Mucosa of stomach (tissue), 1 donor: ENCODE results near the gene MLXIPL.

Experiments
- H3K27me3 ChIP-seq: one replicate; pipeline ENCODE4 v1.7.0; 2013; ENCODE audit warnings: mild to moderate bottlenecking, low read length; ENCODE audit not compliant: control insufficient read depth, insufficient read depth
- H3K36me3 ChIP-seq: one replicate; pipeline ENCODE4 v1.7.0; 2013; ENCODE audit warnings: low read length; ENCODE audit not compliant: control insufficient read depth, insufficient read depth
- H3K4me1 ChIP-seq: one replicate; pipeline ENCODE4 v1.7.0; 2013; ENCODE audit warnings: mild to moderate bottlenecking, low read length; ENCODE audit not compliant: control insufficient read depth, insufficient read depth
- H3K4me3 ChIP-seq: one replicate; pipeline ENCODE4 v1.7.0; 2013; ENCODE audit warnings: low read length
- H3K9ac ChIP-seq: one replicate; pipeline ENCODE4 v1.7.0; 2013; ENCODE audit warnings: mild to moderate bottlenecking, low read length, moderate library complexity
- H3K9me3 ChIP-seq: one replicate; pipeline ENCODE4 v1.7.0; 2013; ENCODE audit warnings: mild to moderate bottlenecking, low read length, moderate library complexity; ENCODE audit not compliant: control insufficient read depth
- donor health status: Pancreatic carcinoma.

The MLXIPL gene

GRCh38 chr7:73605601-73606220, 18.6 kb downstream of the MLXIPL start:
- Histone ChIP-seq H3K9me3 (no peaks in the 10 kb centered on the region), H3K4me3 (no peak overlapping the region), H3K36me3 (no peaks in the 10 kb centered on the region), H3K4me1 (peaks cover 6% of the 10 kb centered on the region), H3K9ac (no peak overlapping the region), H3K27me3 (peaks cover 19% of the 10 kb centered on the region)

DNA sequence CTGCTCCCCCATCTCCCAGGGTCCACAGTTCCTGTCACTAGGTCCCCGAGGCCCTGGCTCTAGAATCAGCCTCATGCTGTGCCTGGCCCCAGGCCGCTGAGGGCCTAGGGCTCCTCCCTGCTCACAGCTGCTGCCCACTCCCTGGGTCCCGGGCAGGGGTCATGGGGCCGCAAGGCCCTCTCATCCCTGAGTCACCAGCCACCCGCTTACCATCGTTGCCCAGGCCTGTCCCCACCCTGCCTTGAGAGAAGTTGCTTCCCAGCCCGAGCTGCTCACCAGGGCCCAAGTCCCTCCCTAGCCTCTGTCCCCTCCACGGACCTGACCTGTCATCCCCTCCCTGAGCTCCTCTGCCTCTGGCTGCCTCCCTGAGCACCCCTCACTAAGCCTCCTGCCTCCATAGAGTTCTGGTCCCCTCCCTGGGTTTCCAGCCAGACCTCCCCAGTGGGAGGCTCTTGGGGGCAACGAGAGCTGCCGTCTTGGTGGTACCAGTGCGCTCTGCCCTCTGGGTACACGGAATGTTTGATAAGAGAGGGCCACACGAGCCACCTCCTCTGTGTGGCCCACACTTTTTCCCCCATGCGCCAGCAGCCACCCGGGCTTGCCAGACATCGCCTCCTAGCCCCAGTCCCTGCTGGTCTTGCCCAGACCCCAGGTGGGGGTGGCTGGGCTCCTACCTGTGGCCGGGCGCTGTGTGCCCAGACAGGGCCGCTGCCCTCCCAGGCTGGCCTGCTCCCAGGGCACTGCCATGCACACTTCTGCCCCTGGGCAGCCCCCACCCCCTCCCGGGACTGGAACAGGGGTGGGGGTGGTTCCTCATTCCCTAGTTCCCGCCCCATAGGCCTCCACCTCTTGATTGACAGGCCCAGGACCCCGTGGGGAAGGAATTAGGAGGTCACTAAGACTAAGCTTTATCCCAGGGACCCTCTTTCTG, 21.3 kb downstream of the MLXIPL start:
- Histone ChIP-seq H3K9me3 (no peaks in the 10 kb centered on the region), H3K9ac (no peak overlapping the region), H3K27me3 (peaks cover 19% of the 10 kb centered on the region), H3K36me3 (no peaks in the 10 kb centered on the region), H3K4me3 (no peak overlapping the region), H3K4me1 (peaks cover 6% of the 10 kb centered on the region)

DNA sequence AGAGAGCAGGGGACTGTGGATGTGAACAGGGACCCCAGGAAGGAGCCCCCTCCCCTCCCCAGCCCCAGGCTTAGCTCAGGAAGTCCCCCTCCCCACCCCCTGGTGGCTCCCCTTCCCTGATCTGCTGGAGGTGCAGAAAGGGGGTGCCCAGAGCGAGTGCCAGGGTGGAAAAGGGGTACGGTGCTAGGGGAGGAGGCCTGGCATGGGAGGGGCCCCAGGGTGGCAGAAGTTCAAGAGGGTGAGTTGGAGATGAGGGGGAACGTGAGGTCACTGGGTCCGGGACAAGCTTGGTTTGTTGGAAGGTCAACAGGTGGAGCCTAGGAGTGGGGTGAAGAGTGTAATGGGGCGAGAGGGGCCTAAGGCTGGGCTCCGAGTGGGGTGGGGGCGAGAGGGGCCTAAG, 24.4 kb downstream of the MLXIPL start:
- Histone ChIP-seq H3K4me3 (no peak overlapping the region), H3K27me3 (peaks cover 10% of the 10 kb centered on the region), H3K4me1 (no peaks in the 10 kb centered on the region), H3K9ac (no peak overlapping the region), H3K36me3 (no peaks in the 10 kb centered on the region), H3K9me3 (no peaks in the 10 kb centered on the region)

- H3K4me1 ChIP-seq: no peaks in the 10 kb centered on the region
- H3K36me3 ChIP-seq: no peaks in the 10 kb centered on the region
- H3K4me3 ChIP-seq: no peak overlapping the region
- H3K27me3 ChIP-seq: peaks cover 10% of the 10 kb centered on the region
- H3K9ac ChIP-seq: no peak overlapping the region
- no peaks in the 10 kb centered on the region for H3K9me3 ChIP-seq
Observed at GRCh38 chr7:73599151-73599882, 25.0 kb downstream of the MLXIPL start.

- Histone ChIP-seq H3K36me3 (no peaks in the 10 kb centered on the region), H3K4me3 (no peak overlapping the region), H3K9me3 (no peaks in the 10 kb centered on the region), H3K9ac (no peak overlapping the region), H3K27me3 (peaks cover 5% of the 10 kb centered on the region), H3K4me1 (no peaks in the 10 kb centered on the region)
Observed at GRCh38 chr7:73597978-73598782, 26.1 kb downstream of the MLXIPL start.

DNA sequence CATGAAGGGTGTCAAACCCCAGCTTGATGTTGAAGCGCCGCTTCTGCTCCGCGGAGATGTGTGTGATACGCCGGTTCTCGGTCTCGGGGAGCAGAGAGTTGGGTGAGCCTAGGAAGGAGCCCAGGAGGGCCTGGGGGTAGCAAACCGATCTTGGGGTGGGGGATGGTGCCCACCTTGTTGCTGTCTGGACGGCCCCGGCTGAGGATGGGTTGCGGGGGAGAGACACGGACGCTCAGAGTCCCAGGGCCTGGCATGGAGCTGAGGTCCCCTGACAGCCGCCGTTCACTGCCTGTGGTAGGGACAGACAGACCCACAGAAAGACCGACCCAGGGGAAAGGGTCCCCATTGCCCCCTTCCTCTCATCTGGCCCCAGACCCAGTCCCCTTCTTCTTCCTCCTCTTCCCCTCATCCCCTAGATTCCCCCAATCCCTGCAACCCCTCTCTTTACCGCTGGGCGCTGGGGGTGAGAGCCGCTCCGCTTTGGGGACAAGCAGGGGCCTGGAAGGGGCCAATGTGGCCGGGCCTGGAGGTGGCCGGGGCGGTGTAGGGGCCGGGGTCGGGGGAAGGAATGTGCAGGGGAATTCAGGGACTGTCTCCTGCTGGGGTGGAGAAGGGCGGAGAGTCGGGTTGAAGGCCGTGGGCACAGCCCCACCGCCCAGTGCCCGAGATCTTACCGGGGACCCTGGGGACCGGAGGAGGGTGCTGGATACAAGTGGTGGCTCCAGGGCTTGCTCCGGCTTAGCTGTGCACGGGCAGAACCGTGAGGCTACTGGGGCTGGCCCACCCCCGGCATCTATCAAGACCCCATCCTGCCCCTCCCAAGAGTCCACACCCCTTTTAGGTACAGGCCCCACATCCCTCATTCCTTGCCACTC, 27.9 kb downstream of the MLXIPL start:
- no peaks in the 10 kb centered on the region for H3K4me1 ChIP-seq
- no peaks in the 10 kb centered on the region for H3K9me3 ChIP-seq
- H3K9ac ChIP-seq: no peak overlapping the region
- H3K27me3 ChIP-seq: no peaks in the 10 kb centered on the region
- H3K36me3 ChIP-seq: no peaks in the 10 kb centered on the region
- no peak overlapping the region for H3K4me3 ChIP-seq

GRCh38 chr7:73595358-73595757, 29.0 kb downstream of the MLXIPL start:
- no peaks in the 10 kb centered on the region for H3K9me3 ChIP-seq
- no peaks in the 10 kb centered on the region for H3K4me1 ChIP-seq
- no peak overlapping the region for H3K9ac ChIP-seq
- no peaks in the 10 kb centered on the region for H3K36me3 ChIP-seq
- H3K27me3 ChIP-seq: no peaks in the 10 kb centered on the region
- H3K4me3 ChIP-seq: no peak overlapping the region

DNA sequence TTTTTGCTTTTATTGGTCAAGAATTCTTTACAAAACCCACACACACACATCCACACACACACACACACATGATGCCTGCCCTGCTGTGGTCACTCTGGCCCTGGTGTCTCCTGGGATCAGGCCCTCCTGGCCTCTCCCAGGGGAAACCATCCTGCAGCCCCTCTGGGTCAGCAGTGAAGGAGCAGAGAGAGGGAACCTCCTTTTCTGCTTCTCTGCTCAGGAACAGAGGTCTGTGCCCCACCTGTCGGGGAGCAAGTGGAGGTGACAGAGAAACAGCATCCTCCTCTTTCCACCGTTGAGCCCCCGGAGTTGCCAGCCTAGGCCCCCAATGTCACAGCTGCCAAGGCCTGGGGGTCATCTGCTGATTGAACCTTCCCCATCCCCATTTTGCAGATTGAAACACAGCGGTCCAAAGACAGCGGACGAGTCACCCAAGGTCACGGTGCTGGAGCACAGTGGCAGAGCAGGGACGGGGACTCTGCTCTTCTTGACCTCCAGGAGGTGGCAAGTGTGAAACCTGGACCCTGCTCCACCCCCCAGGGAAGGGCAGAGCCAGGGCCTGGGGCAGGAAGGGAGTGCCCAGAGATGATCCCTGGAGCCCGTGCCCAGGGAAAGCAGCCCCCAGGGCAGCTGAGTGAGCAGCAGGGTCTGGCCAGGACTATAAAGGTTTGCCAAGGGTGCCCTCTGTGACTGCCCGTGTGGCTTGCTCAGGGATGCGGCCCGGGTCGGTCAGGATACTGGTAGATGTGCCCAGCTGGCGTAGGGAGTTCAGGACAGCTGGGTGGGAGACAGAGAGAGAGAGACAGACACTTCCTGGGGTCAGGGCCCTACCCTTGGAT, 30.9 kb downstream of the MLXIPL start:
- Histone ChIP-seq H3K36me3 (no peaks in the 10 kb centered on the region), H3K9me3 (no peaks in the 10 kb centered on the region), H3K27me3 (no peaks in the 10 kb centered on the region), H3K4me3 (no peak overlapping the region), H3K4me1 (no peaks in the 10 kb centered on the region), H3K9ac (no peak overlapping the region)

DNA sequence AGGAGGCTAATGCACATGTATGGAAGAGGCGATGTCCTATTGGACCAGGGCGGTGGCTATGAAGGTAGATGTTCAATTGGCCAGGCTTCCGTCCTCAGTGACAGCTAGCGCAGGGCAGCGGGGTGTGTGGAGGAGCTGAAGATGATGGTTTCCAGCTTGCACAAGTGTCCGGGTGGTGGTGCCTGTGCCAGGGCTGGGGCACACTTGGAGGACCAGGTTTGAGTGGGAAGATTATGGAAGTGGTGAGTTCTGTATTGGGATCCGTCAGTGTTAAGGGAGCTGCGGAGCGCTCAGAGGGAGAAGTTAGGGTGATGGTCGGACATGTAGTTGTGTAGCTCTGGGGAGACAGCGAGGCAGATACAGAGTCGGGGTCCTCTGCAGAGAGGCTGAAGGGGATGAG, 37.4 kb downstream of the MLXIPL start:
- H3K36me3 ChIP-seq: no peaks in the 10 kb centered on the region

DNA sequence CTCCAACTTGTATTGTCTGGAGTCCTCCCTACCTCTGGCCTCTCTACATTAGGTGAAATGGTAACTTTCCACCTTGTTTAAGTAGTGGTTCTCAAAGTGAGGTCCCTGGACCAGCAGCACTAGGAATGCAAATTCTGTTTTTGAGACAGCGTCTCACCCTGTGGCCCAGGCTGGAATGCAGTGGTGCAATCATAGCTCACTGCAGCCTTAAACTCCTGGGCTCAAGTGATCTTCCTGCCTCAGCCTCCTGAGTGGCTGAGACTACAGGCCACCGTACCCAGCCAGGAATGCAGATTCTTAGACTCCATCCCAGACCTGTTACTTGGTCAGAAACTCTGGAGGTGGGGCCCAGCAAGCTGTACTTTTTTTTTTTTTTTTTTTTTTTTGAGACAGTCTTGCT, 39.1 kb downstream of the MLXIPL start:
- H3K9ac ChIP-seq: no peak overlapping the region
- no peaks in the 10 kb centered on the region for H3K36me3 ChIP-seq
- H3K9me3 ChIP-seq: no peaks in the 10 kb centered on the region
- H3K4me1 ChIP-seq: no peaks in the 10 kb centered on the region
- no peaks in the 10 kb centered on the region for H3K27me3 ChIP-seq
- no peak overlapping the region for H3K4me3 ChIP-seq

More for the DNA sequence above, 37.4 kb downstream of the MLXIPL start:
- Histone ChIP-seq H3K4me3 (no peak overlapping the region), H3K27me3 (no peaks in the 10 kb centered on the region), H3K4me1 (no peaks in the 10 kb centered on the region), H3K9me3 (no peaks in the 10 kb centered on the region), H3K9ac (no peak overlapping the region)
